GM19324 (cell line): ENCODE results near the gene AKR1E2.

Source experiments
- ATAC-seq: cut with Tn5 transposase; IDR thresholded peaks from one replicate; pipeline ENCODE4 v1.9.1; 2021; ENCODE audit warnings: mild to moderate bottlenecking, moderate library complexity; ENCODE audit not compliant: unreplicated experiment, low FRiP score

Gene AKR1E2

DNA sequence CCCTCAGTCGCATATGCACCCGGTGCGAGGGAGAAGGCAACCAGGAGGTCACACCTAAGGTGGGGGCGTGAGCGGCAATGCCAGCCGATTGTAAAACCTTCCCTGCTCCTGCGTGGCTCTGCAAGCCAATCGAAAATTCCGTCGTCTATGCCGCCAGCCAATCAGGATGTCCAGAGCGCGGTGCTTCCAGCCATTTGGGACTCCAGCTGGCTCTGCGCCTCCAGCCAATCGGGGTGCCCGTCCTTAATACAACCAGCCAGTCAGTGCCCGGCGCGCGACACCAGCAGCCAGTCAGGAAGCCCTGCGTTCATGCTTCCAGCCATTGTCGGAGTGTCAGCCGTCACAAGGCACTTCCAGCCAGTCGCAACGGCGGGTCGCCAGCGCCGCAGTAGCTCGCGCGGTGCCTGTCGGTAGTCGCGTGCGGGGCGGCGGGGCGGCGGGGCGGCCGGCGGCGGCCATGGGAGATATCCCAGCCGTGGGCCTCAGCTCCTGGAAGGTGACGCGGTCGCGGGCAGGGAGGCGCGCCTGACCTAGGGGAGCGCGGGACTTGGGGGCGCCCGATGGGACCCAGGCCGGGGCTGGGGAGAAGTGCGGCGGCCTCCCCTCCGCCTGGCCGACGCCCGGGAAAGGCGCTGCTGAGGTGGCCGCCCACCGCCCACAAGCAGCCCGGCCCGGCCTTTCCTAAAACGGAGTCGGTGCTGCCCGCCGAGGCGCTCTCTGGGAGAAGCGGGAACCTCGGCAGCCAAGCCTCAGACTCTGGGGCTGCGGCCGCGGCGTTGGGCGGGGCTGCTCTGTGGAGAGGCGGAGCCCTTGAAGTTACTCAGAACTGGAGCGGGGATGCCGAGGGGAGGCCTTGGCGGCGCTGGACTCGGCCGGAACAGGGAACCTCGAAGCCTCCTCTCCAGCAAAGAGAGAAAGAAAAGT is at the start of gene AKR1E2:
Gene AKR1E2 (plus strand): TSS at position 340 of the 924 bp plus-strand sequence. CDS start 118 bp downstream, at position 458.
- ATAC-seq: no peak

DNA sequence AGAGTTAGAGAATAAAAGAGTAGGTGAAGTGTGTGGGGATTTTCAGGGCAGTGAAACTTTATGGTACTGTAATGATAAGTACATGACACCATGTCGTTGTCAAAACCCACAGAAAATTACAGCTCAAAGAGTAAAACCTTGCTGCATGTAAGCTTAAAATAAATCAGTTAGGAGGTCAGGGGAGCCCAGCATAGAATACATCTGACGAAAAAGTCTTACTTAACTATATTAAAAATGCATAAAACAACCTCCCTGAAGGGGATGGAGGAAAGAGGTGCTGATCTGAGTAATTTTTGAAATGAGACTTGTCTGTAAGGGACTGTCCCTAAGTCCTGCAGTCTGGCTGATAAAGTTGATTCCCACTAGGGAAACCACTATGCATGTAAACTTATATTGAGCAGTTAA is 49.8 kb upstream of the AKR1E2 start:
- no peak for ATAC-seq

DNA sequence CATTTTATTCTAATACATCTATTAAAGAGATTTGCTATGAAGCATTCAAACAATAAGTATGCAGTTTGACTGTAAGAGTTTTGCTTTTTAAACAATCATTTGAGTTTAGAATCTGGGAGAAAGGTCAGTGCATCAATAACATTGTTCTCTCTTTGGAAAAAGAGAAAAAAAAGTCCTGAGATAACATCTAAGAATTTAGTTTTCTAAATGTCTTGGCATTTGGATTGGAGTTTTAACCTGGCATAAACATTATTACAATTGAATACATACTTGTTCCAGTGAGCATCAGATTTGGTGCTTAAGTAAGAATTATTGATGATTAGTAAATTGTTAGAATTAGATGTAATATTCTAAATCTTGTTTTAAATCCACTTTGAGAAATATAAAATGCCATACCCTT is 47.2 kb upstream of the AKR1E2 start:
- no peak for ATAC-seq

DNA sequence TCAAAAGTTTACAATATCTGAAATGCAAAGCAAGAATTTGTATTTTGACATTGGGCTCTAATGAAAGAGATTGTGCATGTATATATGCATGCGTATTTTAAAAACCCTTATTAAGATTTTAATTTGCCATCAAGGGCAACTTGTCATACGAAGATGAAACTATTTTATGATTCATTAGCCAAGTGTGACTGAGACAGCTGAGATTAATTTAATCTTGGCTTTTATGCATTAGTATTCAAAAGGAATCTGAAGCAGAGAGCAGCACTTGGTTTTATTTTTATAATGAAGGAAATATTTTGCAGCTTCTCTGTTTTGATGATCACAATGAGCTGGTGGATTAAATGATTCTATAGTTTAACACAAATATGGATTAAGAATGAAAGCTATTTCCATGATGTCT is 45.9 kb upstream of the AKR1E2 start:
- ATAC-seq: no peak

DNA sequence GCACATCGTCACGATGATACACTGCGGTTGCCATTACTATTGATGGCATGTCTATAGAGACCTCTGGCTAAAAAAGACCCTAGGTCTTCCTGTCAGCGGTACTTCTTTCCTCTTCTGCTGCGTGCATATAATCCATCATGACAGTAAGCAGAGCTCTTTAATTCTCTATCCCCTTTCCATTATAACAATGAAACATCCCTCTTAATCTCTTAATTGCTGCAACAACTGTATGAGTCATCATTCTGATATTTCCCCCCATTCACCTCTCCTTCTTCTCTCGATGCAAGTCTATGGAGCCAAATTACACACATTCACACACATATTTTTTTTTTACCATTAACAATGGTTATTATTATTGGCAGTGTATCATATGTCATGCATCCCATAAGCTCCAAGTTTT is 45.2 kb upstream of the AKR1E2 start:
- no peak for ATAC-seq

DNA sequence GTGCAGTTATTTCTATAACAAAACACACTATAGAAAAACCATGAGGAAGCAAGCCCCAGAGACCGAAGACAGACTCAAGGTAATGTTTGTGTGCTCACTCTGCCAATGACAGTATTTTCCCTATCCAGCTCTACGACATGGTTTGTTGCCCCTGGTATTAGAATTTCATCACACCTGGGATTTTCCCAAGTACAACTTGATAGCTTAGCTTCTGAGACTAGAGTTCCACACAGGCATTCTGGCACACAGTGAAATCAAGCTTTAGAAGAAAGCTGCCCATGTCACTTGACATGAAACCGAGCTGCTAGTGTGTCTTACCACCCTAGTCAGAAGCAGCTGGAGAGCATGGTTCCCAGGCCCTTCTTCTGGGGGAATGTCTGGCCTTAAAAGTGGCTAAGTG is 44.1 kb upstream of the AKR1E2 start:
- ATAC-seq: no peak

DNA sequence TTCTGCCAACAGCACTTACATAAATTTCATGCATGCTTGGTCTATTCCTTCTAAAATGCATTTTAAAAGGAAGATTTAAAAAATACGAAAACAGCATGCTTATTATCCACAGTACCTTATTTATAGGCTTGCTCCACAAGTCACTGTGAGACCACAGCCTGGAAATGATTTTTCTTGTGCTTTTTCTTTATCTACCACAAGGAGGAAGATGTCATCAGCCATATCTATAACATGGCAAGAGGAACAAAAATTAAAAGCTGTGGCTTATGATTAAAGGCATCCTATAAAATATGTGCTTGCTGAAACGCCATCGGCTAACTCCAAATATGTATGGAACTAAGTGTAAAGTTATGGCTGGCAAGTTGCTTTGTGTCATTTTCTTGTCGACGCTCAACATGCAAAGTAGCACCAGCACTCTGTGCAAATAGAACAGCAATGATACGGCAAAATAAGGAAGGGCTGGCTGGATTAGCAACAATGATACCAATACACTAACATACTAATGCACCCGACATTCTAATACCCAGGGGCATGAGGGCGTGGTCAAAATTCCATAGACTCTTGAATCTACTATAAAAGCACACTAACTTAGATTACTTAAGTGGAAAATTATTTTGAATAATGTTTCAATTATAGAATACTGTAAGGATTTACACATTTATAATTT is 41.2 kb upstream of the AKR1E2 start:
- no peak for ATAC-seq

DNA sequence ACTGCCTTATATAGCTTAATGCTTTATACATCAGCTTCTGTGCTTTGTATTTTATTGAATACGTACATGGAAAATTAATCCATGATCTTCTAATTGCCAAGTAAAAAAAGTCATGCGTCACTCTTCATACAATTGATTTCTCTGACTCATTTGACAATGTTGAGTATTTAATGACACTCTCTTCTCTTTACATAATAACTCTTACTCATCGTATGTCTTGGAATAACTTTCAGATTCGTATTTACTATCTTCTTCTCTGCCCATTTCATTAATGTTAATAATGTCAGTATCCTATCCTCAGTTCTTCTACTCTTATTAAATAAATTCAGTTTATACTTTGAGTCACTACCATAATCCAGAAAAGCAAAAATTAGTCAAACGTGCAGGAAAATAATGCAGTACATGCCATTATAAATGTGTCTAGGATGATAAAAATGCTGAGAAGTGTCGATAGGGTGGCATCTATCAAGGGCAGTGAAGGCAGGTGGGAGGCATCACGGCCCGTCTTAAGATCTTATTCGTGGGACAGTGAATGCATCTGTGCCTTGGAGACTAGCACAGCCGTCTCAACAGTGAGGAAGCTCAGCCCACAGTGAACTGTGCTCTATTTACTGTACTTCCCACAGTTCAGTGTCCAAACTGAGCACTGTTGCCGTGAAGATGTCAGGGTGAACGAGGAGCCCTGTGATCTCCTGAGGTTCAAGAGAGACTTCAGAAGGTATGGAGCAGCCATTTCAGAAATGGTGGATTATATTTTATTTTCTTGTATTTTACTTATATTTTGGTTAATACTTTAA is 39.8 kb upstream of the AKR1E2 start:
- no peak for ATAC-seq

DNA sequence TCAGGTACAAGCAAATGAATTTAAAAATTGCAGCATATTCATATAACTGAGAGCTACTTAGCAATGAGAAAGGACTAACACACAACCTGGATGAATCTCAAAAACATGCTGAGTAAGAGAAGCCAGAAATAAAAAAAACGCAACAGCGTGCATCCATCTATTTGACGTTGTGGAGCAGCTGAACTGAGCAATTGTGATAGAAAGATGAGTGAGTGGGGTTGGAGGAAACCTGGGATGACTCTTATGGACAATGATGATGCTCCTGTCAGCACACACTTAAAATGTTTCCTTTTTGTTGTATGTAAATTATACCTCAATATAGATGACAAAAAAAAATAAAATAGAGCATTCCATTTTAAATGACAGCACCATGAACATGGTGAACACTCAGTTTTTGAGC is 36.0 kb upstream of the AKR1E2 start:
- ATAC-seq: no peak

DNA sequence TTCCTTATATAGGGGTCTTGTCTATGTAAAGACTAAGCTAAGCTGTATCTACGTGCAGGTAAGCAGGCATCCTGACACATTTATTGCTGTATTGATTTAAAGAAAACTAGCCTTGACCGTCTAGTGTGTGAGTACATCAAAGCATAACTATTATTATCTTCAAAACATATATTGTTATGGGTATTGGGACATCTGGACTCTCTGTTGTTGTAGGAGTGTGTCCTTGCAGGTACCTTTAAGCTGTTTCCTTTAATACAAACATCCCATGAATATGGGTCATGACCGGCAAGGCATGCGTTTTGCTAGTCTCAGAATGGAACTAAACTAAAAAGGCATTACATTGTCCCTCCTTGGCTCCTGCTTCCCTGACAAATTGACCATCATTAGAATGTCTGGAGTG is 35.1 kb upstream of the AKR1E2 start:
- ATAC-seq: no peak

DNA sequence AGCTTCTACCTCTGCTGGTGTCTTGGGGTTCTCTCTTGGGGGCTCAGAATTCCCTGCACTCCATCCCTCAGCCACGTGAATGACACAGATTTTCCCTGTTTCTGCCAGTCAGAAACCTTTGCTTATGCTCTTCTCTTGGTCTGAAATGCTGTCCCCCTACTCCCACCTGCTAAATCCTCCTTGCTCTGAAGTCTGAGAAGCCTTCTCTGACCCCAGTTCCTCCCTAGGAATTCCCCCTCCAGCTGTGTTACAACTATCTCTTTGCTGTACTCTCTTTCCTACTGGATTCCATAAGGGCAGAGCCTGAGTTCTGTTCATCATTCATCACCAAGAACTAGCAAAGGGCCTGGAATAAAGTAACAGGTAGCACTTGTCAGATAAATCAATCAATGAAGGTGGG is 33.6 kb upstream of the AKR1E2 start:
- ATAC-seq: no peak

DNA sequence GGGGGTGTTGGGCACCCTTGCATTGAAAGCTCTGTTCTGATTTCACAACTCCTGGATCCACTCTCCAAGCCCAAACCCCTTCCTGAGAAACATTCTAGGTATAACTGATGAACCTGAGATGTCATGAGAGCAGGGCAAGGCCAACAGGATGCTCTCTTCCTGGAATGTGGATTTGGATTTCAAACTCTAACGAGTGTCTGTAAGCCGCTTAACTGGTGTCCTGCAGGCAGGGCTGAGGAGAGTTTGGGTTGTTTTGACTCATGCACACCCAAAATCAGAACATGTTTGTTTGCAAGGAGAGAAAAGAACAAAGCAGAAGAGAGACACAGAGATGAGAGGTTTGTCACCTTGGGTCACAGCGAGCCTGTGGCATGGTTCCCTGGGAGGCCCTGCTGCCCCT is 24.6 kb upstream of the AKR1E2 start:
- ATAC-seq: no peak

DNA sequence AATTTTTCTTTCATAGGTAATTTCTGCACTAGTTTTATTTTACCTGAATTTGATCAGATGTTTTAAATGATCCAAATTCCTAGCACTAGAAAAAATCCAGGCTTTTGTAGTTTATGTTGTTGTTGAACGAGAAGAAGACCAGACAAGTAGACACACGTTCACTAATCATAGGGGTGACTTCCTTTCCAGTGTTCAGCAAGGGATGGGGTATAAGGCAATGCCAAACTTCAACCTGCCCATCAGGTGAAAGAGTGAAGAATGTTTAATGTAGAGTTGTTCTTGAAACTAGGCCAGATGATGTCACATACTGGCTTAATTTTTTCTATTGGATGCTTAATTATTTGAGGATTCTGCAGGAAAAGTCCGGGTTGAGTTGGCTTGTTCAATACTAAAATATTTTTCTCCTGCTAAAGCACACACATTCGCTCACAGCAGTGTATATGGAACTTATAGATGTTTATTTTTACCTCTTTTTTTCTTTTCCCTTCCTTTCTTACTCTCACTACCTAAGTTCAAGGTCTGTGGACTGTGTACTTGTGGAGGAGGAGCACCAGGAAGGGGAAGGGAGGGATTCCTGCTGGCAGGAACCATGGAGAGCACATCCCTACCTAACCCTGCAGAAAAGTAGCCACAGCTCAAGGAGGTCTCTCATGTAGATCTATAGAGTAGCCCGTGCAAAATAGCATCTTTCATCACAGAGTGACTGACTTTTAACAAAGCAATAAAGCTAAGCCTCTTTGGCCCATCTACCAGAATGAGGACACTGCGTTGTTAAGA is 23.1 kb upstream of the AKR1E2 start:
- ATAC-seq: no peak

DNA sequence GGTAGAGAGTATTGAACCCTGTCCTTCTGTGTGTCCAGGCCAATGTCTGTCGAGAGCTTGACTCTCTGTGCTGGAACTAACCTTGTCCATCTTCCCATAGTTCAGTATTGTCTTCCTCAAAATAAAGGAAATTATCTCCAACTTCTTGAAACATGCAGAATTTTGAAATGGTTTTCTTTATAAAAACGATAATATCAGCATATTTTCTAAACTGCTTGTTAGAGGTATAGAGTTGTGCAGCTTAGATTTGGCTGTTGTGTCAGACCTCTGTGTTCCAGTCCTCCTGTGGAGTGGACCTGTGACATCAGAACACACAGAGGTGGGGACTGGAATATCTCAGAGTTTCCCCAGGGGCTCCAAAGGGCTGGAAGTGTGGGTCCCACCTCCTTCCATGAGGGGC is 22.2 kb upstream of the AKR1E2 start:
- no peak for ATAC-seq

DNA sequence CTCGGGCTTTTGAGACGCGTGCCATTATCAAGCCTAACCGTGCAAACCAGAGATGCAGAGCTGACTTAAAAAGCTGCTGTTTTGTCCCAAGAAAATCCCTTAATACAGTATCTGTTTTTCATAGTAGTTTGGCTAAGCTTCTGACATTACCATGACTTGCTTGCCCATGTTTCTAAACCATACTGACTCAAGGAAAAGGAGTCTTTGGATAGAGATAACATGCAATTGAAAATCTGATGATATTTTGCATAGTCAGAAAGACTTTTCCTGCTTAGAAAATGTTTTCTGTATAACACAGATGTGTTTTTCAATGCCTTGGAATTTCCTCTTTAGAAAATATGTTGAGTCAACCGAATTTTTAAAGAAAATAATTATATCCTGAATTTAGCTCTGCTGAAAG is 21.5 kb upstream of the AKR1E2 start:
- no peak for ATAC-seq

DNA sequence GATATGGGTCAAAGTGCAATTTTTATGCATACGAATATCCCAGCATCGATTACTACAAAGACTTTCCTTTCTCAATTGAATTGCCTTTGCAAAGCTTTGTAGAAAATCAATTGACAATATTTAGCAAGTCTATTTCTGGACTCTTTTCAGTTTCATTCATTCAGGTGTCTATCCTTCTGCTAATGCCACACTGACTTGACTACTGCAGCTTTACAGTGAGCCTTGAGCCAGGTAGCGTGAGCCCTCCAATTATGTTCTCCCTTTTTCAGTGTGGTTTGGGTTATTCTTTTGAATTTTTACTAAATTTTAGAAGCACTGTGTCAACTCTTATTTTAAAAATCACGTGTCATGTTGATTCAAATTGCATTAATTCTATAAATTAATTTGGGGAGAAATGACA is 19.5 kb upstream of the AKR1E2 start:
- no peak for ATAC-seq

DNA sequence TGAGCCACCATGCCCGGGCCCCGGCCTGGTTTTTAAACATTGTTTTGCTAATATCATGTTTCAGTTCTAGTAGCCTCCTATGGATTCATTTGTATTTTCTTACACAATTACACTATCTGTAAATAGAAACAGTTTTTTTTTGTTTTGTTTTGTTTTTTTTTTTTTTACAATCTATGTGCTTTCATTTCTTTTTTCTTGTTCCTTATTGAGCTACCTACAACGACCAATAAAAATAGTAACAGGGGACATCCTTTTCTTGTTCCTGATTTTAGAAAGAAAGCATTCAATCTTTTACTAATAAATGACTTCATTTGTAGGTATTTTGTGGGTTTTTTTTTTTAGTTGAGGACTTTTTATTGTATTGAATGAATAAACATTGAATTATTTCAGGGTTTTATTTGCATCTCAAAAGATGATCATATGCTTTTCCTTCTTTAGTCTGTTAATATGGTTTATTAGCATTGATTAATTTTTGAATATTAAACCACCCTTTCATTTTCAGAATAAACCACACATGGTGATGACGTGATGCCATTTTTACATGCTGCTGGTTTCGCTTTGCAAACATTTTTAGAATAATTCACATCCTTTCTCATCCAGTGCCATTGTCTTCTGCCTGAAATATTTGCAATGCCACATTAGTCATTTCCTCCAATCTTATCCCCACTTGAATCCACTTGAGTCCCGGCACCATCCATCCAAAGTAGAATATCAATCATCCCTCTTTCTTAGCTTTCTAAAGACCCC is 18.1 kb upstream of the AKR1E2 start:
- ATAC-seq: peak; percentile 38

DNA sequence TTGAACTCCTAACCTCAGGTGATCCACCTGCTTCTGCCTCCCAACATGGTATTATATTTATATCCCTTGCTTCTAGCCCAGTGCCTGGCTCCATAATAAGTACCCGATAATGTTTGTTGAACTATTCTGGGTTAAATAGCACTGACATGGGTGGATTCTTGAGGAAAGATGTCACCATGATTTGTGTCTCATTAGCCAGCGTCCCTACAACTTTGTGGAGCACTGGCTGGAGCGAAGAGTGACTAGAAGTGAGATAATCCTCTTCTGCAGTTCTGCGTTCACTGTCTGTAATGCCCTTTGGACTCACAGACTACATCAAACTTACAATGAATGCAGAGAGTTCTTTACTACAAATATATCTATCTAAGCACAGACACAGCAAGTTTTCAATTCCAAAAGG is 16.9 kb upstream of the AKR1E2 start:
- ATAC-seq: no peak

DNA sequence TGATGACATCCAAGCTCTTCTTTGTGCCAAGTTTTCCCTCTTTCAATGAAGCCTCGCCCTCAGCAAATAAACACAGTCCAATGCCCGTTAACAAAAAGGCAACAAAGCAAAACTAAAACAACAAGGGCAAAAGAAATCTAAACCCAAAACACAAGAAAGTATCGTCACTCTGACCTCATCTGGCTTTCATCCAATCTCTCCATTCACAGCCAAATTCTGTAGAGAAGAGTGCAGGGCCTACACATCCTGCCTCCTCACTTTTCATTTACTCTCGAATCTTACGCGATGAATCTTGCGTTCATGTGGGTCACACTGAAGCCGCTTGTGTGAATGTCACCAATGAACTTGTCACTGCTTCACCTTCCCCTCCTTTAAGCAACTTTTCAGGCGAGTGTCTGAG is 15.9 kb upstream of the AKR1E2 start:
- no peak for ATAC-seq

DNA sequence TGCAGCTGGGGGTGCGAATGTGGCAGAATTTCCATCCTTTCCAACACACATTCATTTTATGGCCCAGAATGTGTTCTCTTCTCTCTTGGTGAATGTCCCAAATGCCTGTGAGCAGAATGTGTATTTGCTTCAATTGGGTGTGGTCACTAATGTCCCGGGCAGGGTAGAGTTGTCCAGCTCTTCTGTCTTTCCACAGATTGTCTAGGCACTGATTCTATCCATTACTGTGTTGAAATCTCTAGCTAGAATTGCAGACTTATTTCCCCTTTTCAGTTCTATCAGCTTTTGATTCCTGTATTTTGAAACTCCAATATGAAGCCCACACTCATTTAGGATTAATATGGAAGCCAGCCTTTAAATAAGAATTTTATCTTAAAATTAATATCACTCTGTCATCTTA is 14.0 kb upstream of the AKR1E2 start:
- ATAC-seq: no peak
